ENCODE results near the gene PEX16. TPM values are rescaled to one million over a fixed set of nuclear protein-coding genes. Genes with fewer than 3 reads are reported as not detected.

PEX16 gene
- total and polyA plus RNA-seq, 9 of the 15 experiments (the other 6 are each of a cell fraction or from before 2014, with no cell fraction given): 1.5 to 43.9 (median 14.6) TPM

- Histone ChIP-seq H3K9me1 (ENCODE audit: control insufficient read depth, insufficient read depth, low read length) (no peaks in the 10 kb centered on the region), H3K4me3 (peak overlapping the region; percentile 55), H3K79me2 (ENCODE audit: control insufficient read depth, insufficient read depth, low read length) (no peaks in the 10 kb centered on the region), H4K20me1 (replicated peaks; ENCODE audit: control insufficient read depth, insufficient read depth, low read length) (peaks cover 30% of the 10 kb centered on the region), H3K27me3 (ENCODE audit: control insufficient read depth in 2 of 2, insufficient read depth in 2 of 2, low read length in 2 of 2) (no peaks in the 10 kb centered on the region; a peak in 1 of 5 replicates), H3K9me3 (replicated peaks; ENCODE audit: control insufficient read depth, insufficient read depth, low read depth, low read length) (no peaks in the 10 kb centered on the region), H3K27ac (ENCODE audit: extremely low read depth, low read depth, low read length) (no peak overlapping the region), H3K36me3 (ENCODE audit: control insufficient read depth, insufficient read depth, low read length) (peaks cover 14% of the 10 kb centered on the region; the same call in 2 of the 3 replicates), H2AFZ (ENCODE audit: low read depth, low read length) (peak overlapping the region; percentile 66; the same call in 1 of the 2 replicates), H3K4me2 (ENCODE audit: insufficient read depth, low read length) (peak overlapping the region; percentile 52; the same call in 1 of the 2 replicates), H3K9ac (ENCODE audit: insufficient read depth in 1 of 2, low read depth in 2 of 2, low read length in 2 of 2) (peak overlapping the region in 1 of 2 experiments; percentile 81; a peak in 2 of 4 replicates), H3K4me1 (replicated peaks in 1 of 2; ENCODE audit: control insufficient read depth in 2 of 2, insufficient read depth in 2 of 2, low read length in 2 of 2) (peaks cover 0 to 18% of the 10 kb centered on the region in 2 experiments; a peak in 3 of 5 replicates)
- ChIA-PET POLR2A (interaction anchor here (1.0 kb wide), 1 partner anchor 36 kb away, joined by 3 read pairs; no protein-coding TSS in a partner anchor), CTCF (ENCODE audit: low intra/inter-chr PET ratio) (interaction anchor here (0.6 kb wide), 1 partner anchor 432 kb away, joined by 3 read pairs; no protein-coding TSS in a partner anchor)
- in situ Hi-C loops (cut with MboI) (no loop called here), intact Hi-C loops (cut with micrococcal nuclease) (no loop called here)
- WGBS (ENCODE audit: insufficient coverage, low coverage, missing lambda C conversion rate): 39% methylated on average over 26 of the region's 43 CpGs
- ATAC-seq (no peak), DNase-seq (ENCODE audit: extremely low read depth in 1 of 4, low spot score in 3 of 4) (no peak), FAIRE-seq (no peak)
- no TSS peak for BruUV-seq (replicated peaks)
- TF ChIP-seq BACH1 (tag; IDR thresholded peaks at IDR 0.05): no peak
- no peak for TF ChIP-seq ZNF41 (CRISPR knock-in tag; conservative IDR thresholded peaks at IDR 0.05)
- TF ChIP-seq U2AF1 (optimal IDR thresholded peaks at IDR 0.05; ENCODE audit: low read depth, low read length): no peak
- TF ChIP-seq IFI16 (CRISPR knock-in tag; IDR thresholded peaks at IDR 0.05): no peak
- peak; percentile 37; the same call in 1 of the 2 replicates for TF ChIP-seq EGR1 (conservative IDR thresholded peaks at IDR 0.05)
- no peak for TF ChIP-seq SMAD1 (IDR thresholded peaks at IDR 0.05; ENCODE audit: low read depth, low read length, partially characterized antibody)
- TF ChIP-seq ZNF316 (IDR thresholded peaks at IDR 0.05): no peak
- TF ChIP-seq NFYB (IDR thresholded peaks at IDR 0.05; ENCODE audit: extremely low read depth, insufficient read length): no peak
- 0 out of 2 replicates have a peak, but pooled peaks have one; percentile 14 for TF ChIP-seq TFAP4 (CRISPR knock-in tag; IDR thresholded peaks at IDR 0.05; ENCODE audit: borderline replicate concordance)
- no peak for TF ChIP-seq ZNF165 (CRISPR knock-in tag; IDR thresholded peaks at IDR 0.05; ENCODE audit: borderline replicate concordance)
- TF ChIP-seq SNRNP70 (optimal IDR thresholded peaks at IDR 0.05; ENCODE audit: low read depth, low read length): no peak
- TF ChIP-seq TBP (optimal IDR thresholded peaks at IDR 0.05; ENCODE audit: low read depth, low read length): no peak
- TF ChIP-seq TFE3 (CRISPR knock-in tag; IDR thresholded peaks at IDR 0.05): no peak
- TF ChIP-seq, protein P1, sequence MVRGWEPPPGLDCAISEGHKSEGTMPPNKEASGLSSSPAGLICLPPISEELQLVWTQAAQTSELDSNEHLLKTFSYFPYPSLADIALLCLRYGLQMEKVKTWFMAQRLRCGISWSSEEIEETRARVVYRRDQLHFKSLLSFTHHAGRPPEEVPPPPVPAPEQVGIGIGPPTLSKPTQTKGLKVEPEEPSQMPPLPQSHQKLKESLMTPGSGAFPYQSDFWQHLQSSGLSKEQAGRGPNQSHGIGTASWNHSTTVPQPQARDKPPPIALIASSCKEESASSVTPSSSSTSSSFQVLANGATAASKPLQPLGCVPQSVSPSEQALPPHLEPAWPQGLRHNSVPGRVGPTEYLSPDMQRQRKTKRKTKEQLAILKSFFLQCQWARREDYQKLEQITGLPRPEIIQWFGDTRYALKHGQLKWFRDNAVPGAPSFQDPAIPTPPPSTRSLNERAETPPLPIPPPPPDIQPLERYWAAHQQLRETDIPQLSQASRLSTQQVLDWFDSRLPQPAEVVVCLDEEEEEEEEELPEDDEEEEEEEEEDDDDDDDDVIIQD (CRISPR knock-in tag; IDR thresholded peaks at IDR 0.05): no peak
- TF ChIP-seq NR0B1 (IDR thresholded peaks at IDR 0.05; ENCODE audit: partially characterized antibody): no peak
- TF ChIP-seq KAT7 (CRISPR knock-in tag; IDR thresholded peaks at IDR 0.05; ENCODE audit: borderline replicate concordance): no peak
These were observed 31.6 kb downstream of the PEX16 start for GRCh38 chr11:45885921-45886721.

All from K562 (cell line).